WERI-Rb-1 (cell line): ENCODE data around the gene BRSK2.

ENCODE experiments used
- DNase-seq: peaks from one replicate; pipeline ENCODE4 v3.0.0-alpha.2; 2020
- H3K27ac ChIP-seq: fragments of 250-450 bp; sonication (Bioruptor Pico); 2 replicates; pipeline ENCODE4 v1.5.1; 2020; ENCODE audit warnings: mild to moderate bottlenecking, moderate library complexity
- H3K27me3 ChIP-seq: fragments of 250-450 bp; sonication (Bioruptor Pico); 2 replicates; pipeline ENCODE4 v1.5.1; 2021; ENCODE audit warnings: mild to moderate bottlenecking, low read depth, moderate library complexity; ENCODE audit not compliant: insufficient read depth, severe bottlenecking
- H3K36me3 ChIP-seq: fragments of 250-450 bp; sonication (Bioruptor Pico); 2 replicates; pipeline ENCODE4 v1.5.1; 2020; ENCODE audit warnings: mild to moderate bottlenecking, moderate library complexity
- H3K4me3 ChIP-seq: 2 replicates; pipeline ENCODE4 v1.5.1; 2011; ENCODE audit warnings: low read depth, mild to moderate bottlenecking, control low read depth, low read length
- H3K9me3 ChIP-seq: fragments of 250-450 bp; sonication (Bioruptor Pico); 2 replicates; pipeline ENCODE4 v1.5.1; 2021; ENCODE audit warnings: mild to moderate bottlenecking, moderate library complexity; ENCODE audit not compliant: severe bottlenecking
- TF ChIP-seq, protein P1 (sequence below): IDR thresholded peaks from 2 replicates; pipeline ENCODE4 v1.5.1; 2011; ENCODE audit warnings: low read depth, mild to moderate bottlenecking, control low read depth, inconsistent platforms, low read length

The BRSK2 gene

GRCh38 chr11:1442807-1443366, 53.2 kb downstream of the BRSK2 start:
- H3K9me3 ChIP-seq: no peaks in the 10 kb centered on the region
- H3K36me3 ChIP-seq: peaks cover 40% of the 10 kb centered on the region
- TF ChIP-seq, protein P1, sequence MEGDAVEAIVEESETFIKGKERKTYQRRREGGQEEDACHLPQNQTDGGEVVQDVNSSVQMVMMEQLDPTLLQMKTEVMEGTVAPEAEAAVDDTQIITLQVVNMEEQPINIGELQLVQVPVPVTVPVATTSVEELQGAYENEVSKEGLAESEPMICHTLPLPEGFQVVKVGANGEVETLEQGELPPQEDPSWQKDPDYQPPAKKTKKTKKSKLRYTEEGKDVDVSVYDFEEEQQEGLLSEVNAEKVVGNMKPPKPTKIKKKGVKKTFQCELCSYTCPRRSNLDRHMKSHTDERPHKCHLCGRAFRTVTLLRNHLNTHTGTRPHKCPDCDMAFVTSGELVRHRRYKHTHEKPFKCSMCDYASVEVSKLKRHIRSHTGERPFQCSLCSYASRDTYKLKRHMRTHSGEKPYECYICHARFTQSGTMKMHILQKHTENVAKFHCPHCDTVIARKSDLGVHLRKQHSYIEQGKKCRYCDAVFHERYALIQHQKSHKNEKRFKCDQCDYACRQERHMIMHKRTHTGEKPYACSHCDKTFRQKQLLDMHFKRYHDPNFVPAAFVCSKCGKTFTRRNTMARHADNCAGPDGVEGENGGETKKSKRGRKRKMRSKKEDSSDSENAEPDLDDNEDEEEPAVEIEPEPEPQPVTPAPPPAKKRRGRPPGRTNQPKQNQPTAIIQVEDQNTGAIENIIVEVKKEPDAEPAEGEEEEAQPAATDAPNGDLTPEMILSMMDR: no peak
- DNase-seq: no peak
- H3K27ac ChIP-seq: peak overlapping the region; percentile 92
- no peak overlapping the region for H3K4me3 ChIP-seq
- H3K27me3 ChIP-seq: no peaks in the 10 kb centered on the region

DNA sequence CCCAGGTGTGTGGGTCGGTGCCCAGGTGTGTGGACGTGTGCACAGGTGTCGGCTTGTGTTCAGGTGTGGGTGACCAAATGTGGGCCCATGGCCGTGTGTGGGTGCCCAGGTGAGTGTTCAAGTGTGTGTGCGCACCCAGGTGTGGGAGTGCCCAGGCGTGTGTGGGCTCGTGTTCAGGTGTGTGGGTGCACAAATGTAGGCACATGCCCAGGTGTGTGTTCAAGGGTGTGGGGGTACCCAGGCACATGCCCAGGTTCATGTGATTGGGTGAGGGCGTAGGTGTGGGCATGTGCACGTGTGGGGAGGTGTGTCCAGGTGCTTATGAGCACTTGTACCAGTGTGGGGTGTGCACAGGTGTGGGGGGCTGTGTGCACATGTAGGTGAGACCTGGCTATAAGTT, 54.0 kb downstream of the BRSK2 start:
- Histone ChIP-seq H3K4me3 (no peak overlapping the region), H3K9me3 (no peaks in the 10 kb centered on the region), H3K27ac (peak overlapping the region; percentile 92), H3K27me3 (no peaks in the 10 kb centered on the region), H3K36me3 (peaks cover 45% of the 10 kb centered on the region)
- TF ChIP-seq, protein P1: no peak
- no peak for DNase-seq

DNA sequence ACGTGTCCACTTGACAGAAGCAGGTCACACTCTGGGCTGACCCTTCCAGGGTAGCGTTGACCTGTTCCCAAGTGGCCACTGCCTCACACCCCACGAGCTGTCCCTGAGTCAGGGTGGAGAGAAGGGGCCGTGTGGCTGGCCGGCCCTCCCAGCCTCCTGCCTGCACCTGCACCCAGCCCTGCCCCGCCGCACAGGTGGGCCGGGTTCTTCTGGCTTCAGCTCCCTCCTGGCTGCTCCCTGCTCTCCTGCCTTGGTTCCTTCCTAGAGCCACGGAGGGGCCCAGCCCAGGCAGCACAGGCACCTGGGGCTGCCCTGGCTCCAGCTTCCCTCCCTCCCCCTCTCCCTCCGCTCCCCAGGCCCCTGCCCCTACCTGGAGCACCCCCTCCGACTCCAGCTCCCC, 54.6 kb downstream of the BRSK2 start:
- no peaks in the 10 kb centered on the region for H3K9me3 ChIP-seq
- H3K36me3 ChIP-seq: peaks cover 48% of the 10 kb centered on the region
- no peak for DNase-seq
- H3K27ac ChIP-seq: peak overlapping the region; percentile 92
- no peaks in the 10 kb centered on the region for H3K27me3 ChIP-seq
- TF ChIP-seq, protein P1: no peak
- no peak overlapping the region for H3K4me3 ChIP-seq

DNA sequence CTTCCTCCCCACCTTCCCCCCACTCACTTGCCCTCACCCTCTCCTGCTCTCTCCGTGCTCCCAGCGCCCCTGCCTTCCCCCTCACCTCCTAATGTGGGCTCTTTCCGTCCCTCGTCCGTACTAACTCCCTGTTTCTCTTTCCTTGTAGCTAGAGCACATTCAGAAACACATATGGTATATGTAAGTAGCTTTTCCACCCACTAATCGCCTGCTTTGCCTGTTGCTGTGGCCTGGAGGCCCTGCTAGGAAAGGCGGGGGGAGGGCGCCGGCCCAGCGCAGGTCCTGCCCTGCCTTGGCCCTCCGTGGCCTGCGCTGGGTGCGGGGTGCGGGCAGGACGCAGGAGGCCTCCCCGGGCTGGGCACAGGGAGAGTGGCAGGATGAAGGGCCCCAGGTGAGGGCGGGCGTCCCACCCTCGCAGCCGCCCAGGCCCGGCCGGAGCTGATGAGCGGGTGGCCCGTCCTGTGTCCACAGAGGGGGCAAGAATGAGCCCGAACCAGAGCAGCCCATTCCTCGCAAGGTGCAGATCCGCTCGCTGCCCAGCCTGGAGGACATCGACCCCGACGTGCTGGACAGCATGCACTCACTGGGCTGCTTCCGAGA, 55.2 kb downstream of the BRSK2 start:
- Histone ChIP-seq H3K27ac (peak overlapping the region; percentile 92), H3K27me3 (no peaks in the 10 kb centered on the region), H3K9me3 (no peaks in the 10 kb centered on the region), H3K36me3 (peaks cover 50% of the 10 kb centered on the region), H3K4me3 (no peak overlapping the region)
- TF ChIP-seq, protein P1: no peak
- peak; percentile 85 for DNase-seq

- peak; percentile 78 for DNase-seq
These were observed 56.2 kb downstream of the BRSK2 start for GRCh38 chr11:1445741-1446445.

More at GRCh38 chr11:1445741-1446445, 56.2 kb downstream of the BRSK2 start:
- no peak overlapping the region for H3K4me3 ChIP-seq
- no peaks in the 10 kb centered on the region for H3K9me3 ChIP-seq
- H3K27ac ChIP-seq: peak overlapping the region; percentile 92
- TF ChIP-seq, protein P1: no peak
- no peaks in the 10 kb centered on the region for H3K27me3 ChIP-seq
- peaks cover 56% of the 10 kb centered on the region for H3K36me3 ChIP-seq
